Endothelial cell (in vitro differentiated cells): ENCODE results near the gene ENOSF1. TPM values are rescaled to one million over a fixed set of nuclear protein-coding genes. Genes with fewer than 3 reads are reported as not detected.

Experiments used
- DNase-seq: peaks from one replicate; pipeline ENCODE4 v3.0.0; 2021; ENCODE audit warnings: low spot score
- H3K27ac Mint-ChIP-seq: one replicate; pipeline ENCODE4 v1.8.0; 2021; ENCODE audit warnings: mixed read lengths, inconsistent platforms; ENCODE audit not compliant: unreplicated experiment
- H3K27me3 Mint-ChIP-seq: one replicate; pipeline ENCODE4 v1.8.0; 2021; ENCODE audit warnings: mild to moderate bottlenecking, moderate library complexity, mixed read lengths, inconsistent platforms; ENCODE audit not compliant: unreplicated experiment
- H3K36me3 Mint-ChIP-seq: one replicate; pipeline ENCODE4 v1.8.0; 2021; ENCODE audit warnings: mild to moderate bottlenecking, low read depth, mixed read lengths, inconsistent platforms; ENCODE audit not compliant: unreplicated experiment
- H3K4me1 Mint-ChIP-seq: one replicate; pipeline ENCODE4 v1.8.0; 2021; ENCODE audit warnings: mild to moderate bottlenecking, mixed read lengths, inconsistent platforms; ENCODE audit not compliant: unreplicated experiment
- H3K4me3 Mint-ChIP-seq: one replicate; pipeline ENCODE4 v1.8.0; 2021; ENCODE audit warnings: mild to moderate bottlenecking, mixed read lengths, inconsistent platforms; ENCODE audit not compliant: unreplicated experiment
- H3K9me3 Mint-ChIP-seq: one replicate; pipeline ENCODE4 v1.8.0; 2021; ENCODE audit warnings: mixed read lengths, inconsistent platforms; ENCODE audit not compliant: unreplicated experiment
- total RNA-seq: library from RNA; stranded (reverse); fragmentation: NEBNext Ultra II Directional; extraction: Animal tissue kit (Norgen Biotek cat#: 25700); gene quantifications from one replicate; pipeline ENCODE4 v1.2.1, GENCODE V29; 2021; ENCODE audit not compliant: unreplicated experiment
- TF ChIP-seq, protein P1 (sequence below): fragments of 200-600 bp; sonication (generic); IDR thresholded peaks from one replicate; pipeline ENCODE4 v1.5.0; 2021; ENCODE audit warnings: antibody characterized with exemption; ENCODE audit not compliant: unreplicated experiment

Gene ENOSF1
- total RNA-seq, 1 donor from 2014 or later, result 31.8 TPM

DNA sequence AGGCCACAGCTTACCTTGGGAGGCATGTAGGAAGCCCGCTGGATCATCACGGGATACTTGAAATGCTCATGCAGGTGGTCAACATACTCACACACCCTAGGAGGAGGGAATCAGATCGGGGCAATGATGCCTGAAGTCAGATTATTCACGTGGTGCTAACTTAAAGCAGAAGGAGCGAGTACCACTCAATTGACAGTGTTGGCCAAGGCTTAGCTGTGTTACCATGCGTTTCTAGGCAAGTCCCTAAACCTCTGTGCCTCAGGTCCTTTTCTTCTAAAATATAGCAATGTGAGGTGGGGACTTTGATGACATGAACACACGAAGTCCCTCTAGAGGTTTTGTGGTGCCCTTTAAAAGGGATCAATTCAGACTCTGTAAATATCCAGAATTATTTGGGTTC lies 37.1 kb downstream of the ENOSF1 start:
- H3K4me3 Mint-ChIP-seq, result no peak overlapping the region
- DNase-seq, result no peak
- peaks cover 3% of the 10 kb centered on the region for H3K4me1 Mint-ChIP-seq
- no peak overlapping the region for H3K27ac Mint-ChIP-seq
- peaks cover 33% of the 10 kb centered on the region for H3K36me3 Mint-ChIP-seq
- H3K27me3 Mint-ChIP-seq, result peaks cover 2% of the 10 kb centered on the region
- H3K9me3 Mint-ChIP-seq, result no peaks in the 10 kb centered on the region
- TF ChIP-seq, protein P1, sequence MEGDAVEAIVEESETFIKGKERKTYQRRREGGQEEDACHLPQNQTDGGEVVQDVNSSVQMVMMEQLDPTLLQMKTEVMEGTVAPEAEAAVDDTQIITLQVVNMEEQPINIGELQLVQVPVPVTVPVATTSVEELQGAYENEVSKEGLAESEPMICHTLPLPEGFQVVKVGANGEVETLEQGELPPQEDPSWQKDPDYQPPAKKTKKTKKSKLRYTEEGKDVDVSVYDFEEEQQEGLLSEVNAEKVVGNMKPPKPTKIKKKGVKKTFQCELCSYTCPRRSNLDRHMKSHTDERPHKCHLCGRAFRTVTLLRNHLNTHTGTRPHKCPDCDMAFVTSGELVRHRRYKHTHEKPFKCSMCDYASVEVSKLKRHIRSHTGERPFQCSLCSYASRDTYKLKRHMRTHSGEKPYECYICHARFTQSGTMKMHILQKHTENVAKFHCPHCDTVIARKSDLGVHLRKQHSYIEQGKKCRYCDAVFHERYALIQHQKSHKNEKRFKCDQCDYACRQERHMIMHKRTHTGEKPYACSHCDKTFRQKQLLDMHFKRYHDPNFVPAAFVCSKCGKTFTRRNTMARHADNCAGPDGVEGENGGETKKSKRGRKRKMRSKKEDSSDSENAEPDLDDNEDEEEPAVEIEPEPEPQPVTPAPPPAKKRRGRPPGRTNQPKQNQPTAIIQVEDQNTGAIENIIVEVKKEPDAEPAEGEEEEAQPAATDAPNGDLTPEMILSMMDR, result no peak

DNA sequence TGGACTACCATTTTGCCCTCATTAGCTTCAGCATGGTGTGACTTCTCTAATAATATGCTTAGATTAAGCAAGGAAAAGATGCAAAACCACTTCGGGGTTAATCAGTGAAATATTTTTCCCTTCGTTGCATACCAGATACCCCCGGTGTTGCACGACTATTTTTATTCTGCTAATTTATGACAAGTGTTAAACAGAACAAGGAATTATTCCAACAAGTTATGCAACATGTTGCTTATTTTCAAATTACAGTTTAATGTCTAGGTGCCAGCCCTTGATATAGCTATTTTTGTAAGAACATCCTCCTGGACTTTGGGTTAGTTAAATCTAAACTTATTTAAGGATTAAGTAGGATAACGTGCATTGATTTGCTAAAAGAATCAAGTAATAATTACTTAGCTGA lies 38.7 kb downstream of the ENOSF1 start:
- no peaks in the 10 kb centered on the region for H3K27me3 Mint-ChIP-seq
- no peak overlapping the region for H3K4me3 Mint-ChIP-seq
- DNase-seq, result no peak
- peaks cover 40% of the 10 kb centered on the region for H3K36me3 Mint-ChIP-seq
- H3K27ac Mint-ChIP-seq, result no peak overlapping the region
- TF ChIP-seq, protein P1, result no peak
- no peaks in the 10 kb centered on the region for H3K9me3 Mint-ChIP-seq
- no peaks in the 10 kb centered on the region for H3K4me1 Mint-ChIP-seq

DNA sequence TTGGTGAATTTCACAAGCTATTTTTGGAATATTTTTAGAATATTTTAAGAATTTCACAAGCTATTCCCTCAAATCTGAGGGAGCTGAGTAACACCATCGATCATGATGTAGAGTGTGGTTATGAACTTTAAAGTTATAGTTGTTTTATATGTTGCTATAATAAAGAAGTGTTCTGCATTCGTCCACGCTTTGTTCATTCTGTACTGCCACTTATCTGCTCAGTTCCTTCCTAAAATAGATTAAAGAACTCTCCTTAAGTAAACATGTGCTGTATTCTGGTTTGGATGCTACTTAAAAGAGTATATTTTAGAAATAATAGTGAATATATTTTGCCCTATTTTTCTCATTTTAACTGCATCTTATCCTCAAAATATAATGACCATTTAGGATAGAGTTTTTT lies 39.1 kb downstream of the ENOSF1 start:
- Mint-ChIP-seq H3K9me3 (no peaks in the 10 kb centered on the region), H3K4me1 (no peaks in the 10 kb centered on the region), H3K27ac (no peak overlapping the region), H3K27me3 (no peaks in the 10 kb centered on the region), H3K36me3 (peaks cover 43% of the 10 kb centered on the region), H3K4me3 (no peak overlapping the region)
- DNase-seq, result no peak
- TF ChIP-seq, protein P1, result no peak

DNA sequence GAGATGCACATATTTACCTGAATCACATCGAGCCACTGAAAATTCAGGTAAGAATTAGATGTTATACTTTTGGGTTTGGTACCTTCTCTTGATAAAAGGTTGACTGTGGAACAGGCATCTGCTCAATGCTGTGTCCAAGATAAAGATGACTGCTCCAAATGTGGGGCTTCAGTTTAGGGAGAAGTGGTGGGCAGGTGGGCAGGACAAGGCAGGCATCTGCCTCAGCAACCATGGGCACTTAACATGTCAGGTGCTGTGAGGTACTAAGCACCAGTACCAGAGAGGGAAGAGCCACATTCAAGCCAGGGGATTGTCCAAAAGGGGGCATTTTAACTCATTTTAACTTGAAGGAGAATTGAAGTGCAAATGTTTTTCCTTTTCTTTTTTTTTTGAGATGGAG lies 41.0 kb downstream of the ENOSF1 start:
- Mint-ChIP-seq H3K9me3 (no peaks in the 10 kb centered on the region), H3K27ac (no peak overlapping the region), H3K36me3 (peaks cover 46% of the 10 kb centered on the region), H3K4me1 (no peaks in the 10 kb centered on the region), H3K27me3 (no peaks in the 10 kb centered on the region), H3K4me3 (no peak overlapping the region)
- TF ChIP-seq, protein P1, result no peak
- no peak for DNase-seq

DNA sequence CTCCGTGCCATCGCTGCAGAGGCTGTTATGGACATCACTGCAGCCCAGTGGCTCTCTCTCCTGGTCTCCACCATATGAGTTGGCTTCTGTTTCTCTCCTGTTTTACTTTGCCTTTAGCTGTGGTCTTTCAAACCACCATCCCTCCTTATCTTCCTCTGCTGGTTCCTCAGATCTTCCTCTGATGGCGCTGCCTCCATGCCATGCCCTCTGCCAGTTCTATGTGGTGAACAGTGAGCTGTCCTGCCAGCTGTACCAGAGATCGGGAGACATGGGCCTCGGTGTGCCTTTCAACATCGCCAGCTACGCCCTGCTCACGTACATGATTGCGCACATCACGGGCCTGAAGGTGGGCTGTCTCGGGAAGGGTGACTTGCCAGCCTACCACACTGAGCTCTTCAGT lies 41.9 kb downstream of the ENOSF1 start:
- no peak for DNase-seq
- H3K4me1 Mint-ChIP-seq, result no peaks in the 10 kb centered on the region
- no peak overlapping the region for H3K27ac Mint-ChIP-seq
- TF ChIP-seq, protein P1, result no peak
- H3K4me3 Mint-ChIP-seq, result no peak overlapping the region
- no peaks in the 10 kb centered on the region for H3K27me3 Mint-ChIP-seq
- no peaks in the 10 kb centered on the region for H3K9me3 Mint-ChIP-seq
- peaks cover 49% of the 10 kb centered on the region for H3K36me3 Mint-ChIP-seq
